Measurements from ENCODE around the gene AUP1. TPM values are rescaled to one million over a fixed set of nuclear protein-coding genes. Genes with fewer than 3 reads are reported as not detected.
A peak's percentile ranks its signal among the peaks of the same experiment; 100 is the strongest.

Gene AUP1
- 145 TPM for polyA plus RNA-seq
- long read RNA-seq, donor 1, transcript AUP1-201 (12 exons, 1,695 nt): major isoform, 21 of 27 reads
- long read RNA-seq, donor 1, partial matches to known transcripts: 5 of 27 reads
- long read RNA-seq, donor 1, other reads (novel, unspliced or antisense): 0 of 27 reads
- long read RNA-seq, donor 2, transcript AUP1-201 (12 exons, 1,695 nt): major isoform, 34 of 96 reads
- long read RNA-seq, donor 2, transcript AUP1-204 (11 exons, 1,645 nt): minor isoform, 6 of 96 reads
- long read RNA-seq, donor 2, partial matches to known transcripts: 55 of 96 reads
- long read RNA-seq, donor 2, other reads (novel, unspliced or antisense): 0 of 96 reads
- long read RNA-seq, donor 3: 0 reads
- long read RNA-seq, donor 4, partial matches to known transcripts: 0 of 4 reads
- long read RNA-seq, donor 4, other reads (novel, unspliced or antisense): 0 of 4 reads
- long read RNA-seq, donor 5, transcript AUP1-201 (12 exons, 1,695 nt): major isoform, 20 of 29 reads
- long read RNA-seq, donor 5, partial matches to known transcripts: 6 of 29 reads
- long read RNA-seq, donor 5, other reads (novel, unspliced or antisense): 0 of 29 reads
- long read RNA-seq, donor 6, transcript AUP1-201 (12 exons, 1,695 nt): major isoform, 17 of 74 reads
- long read RNA-seq, donor 6, transcript AUP1-204 (11 exons, 1,645 nt): minor isoform, 6 of 74 reads
- long read RNA-seq, donor 6, partial matches to known transcripts: 47 of 74 reads
- long read RNA-seq, donor 6, other reads (novel, unspliced or antisense): 0 of 74 reads
- long read RNA-seq, donor 7, transcript AUP1-201 (12 exons, 1,695 nt): major isoform, 7 of 25 reads
- long read RNA-seq, donor 7, partial matches to known transcripts: 15 of 25 reads
- long read RNA-seq, donor 7, other reads (novel, unspliced or antisense): 0 of 25 reads
- long read RNA-seq, donor 8, transcript AUP1-204 (11 exons, 1,645 nt): minor isoform, 7 of 114 reads
- long read RNA-seq, donor 8, transcript AUP1-201 (12 exons, 1,695 nt): major isoform, 30 of 114 reads
- long read RNA-seq, donor 8, partial matches to known transcripts: 74 of 114 reads
- long read RNA-seq, donor 8, other reads (novel, unspliced or antisense): 0 of 114 reads
- long read RNA-seq, donor 9, transcript AUP1-201 (12 exons, 1,695 nt): major isoform, 16 of 79 reads
- long read RNA-seq, donor 9, partial matches to known transcripts: 61 of 79 reads
- long read RNA-seq, donor 9, other reads (novel, unspliced or antisense): 0 of 79 reads
- long read RNA-seq, donor 10, transcript AUP1-204 (11 exons, 1,645 nt): minor isoform, 8 of 101 reads
- long read RNA-seq, donor 10, transcript AUP1-201 (12 exons, 1,695 nt): major isoform, 32 of 101 reads
- long read RNA-seq, donor 10, partial matches to known transcripts: 61 of 101 reads
- long read RNA-seq, donor 10, other reads (novel, unspliced or antisense): 0 of 101 reads
- long read RNA-seq, donor 11, transcript AUP1-201 (12 exons, 1,695 nt): major isoform, 18 of 36 reads
- long read RNA-seq, donor 11, partial matches to known transcripts: 15 of 36 reads
- long read RNA-seq, donor 11, other reads (novel, unspliced or antisense): 0 of 36 reads

GRCh38 chr2:74529357-74530238 is at the start of gene AUP1, which contains the start of gene HTRA2:
Gene AUP1, minus strand, starts transcription at chr2:74529706. Its CDS starts 77 bp downstream, at chr2:74529629.
Gene HTRA2, plus strand, starts transcription at chr2:74529933. Its CDS starts 74 bp downstream, at chr2:74530007.
- Histone ChIP-seq H3K27ac (ENCODE audit: low read length) (peak within 1 kb of the TSS; percentile 91), H3K4me1 (ENCODE audit: control insufficient read depth, insufficient read depth, low read length) (peaks cover 15% of the 10 kb centered on the region), H3K4me3 (ENCODE audit: low read length) (peak within 1 kb of the TSS; percentile 96), H3K27me3 (ENCODE audit: control insufficient read depth, insufficient read depth, low read length) (no peaks in the 10 kb centered on the region), H3K9me3 (ENCODE audit: control insufficient read depth, low read depth, low read length) (no peaks in the 10 kb centered on the region), H3K36me3 (ENCODE audit: control insufficient read depth, insufficient read depth, low read length) (peaks cover 35% of the 10 kb centered on the region)
- no CpG with 5 or more reads among the region's 87 CpGs for WGBS (ENCODE audit: insufficient coverage, low lambda C conversion rate)
- DNase-seq: peak; percentile 99 to 100

GRCh38 chr2:74578408-74578807 is 48.9 kb upstream of the AUP1 start:
- Histone ChIP-seq H3K4me3 (ENCODE audit: low read length) (no peak overlapping the region), H3K36me3 (ENCODE audit: control insufficient read depth, insufficient read depth, low read length) (no peaks in the 10 kb centered on the region), H3K27me3 (ENCODE audit: control insufficient read depth, insufficient read depth, low read length) (peaks cover 5% of the 10 kb centered on the region), H3K27ac (ENCODE audit: low read length) (no peak overlapping the region), H3K4me1 (ENCODE audit: control insufficient read depth, insufficient read depth, low read length) (no peaks in the 10 kb centered on the region), H3K9me3 (ENCODE audit: control insufficient read depth, low read depth, low read length) (no peaks in the 10 kb centered on the region)
- no CpG with 5 or more reads among the region's 3 CpGs for WGBS (ENCODE audit: insufficient coverage, low lambda C conversion rate)
- DNase-seq: no peak

GRCh38 chr2:74577448-74577847 is 47.9 kb upstream of the AUP1 start:
- no peaks in the 10 kb centered on the region for H3K36me3 ChIP-seq (ENCODE audit: control insufficient read depth, insufficient read depth, low read length)
- no peak for DNase-seq
- H3K4me3 ChIP-seq (ENCODE audit: low read length): no peak overlapping the region
- peaks cover 3% of the 10 kb centered on the region for H3K27me3 ChIP-seq (ENCODE audit: control insufficient read depth, insufficient read depth, low read length)
- WGBS (ENCODE audit: insufficient coverage, low lambda C conversion rate): no CpG with 5 or more reads among the region's 2 CpGs
- H3K9me3 ChIP-seq (ENCODE audit: control insufficient read depth, low read depth, low read length): no peaks in the 10 kb centered on the region
- H3K27ac ChIP-seq (ENCODE audit: low read length): no peak overlapping the region
- no peaks in the 10 kb centered on the region for H3K4me1 ChIP-seq (ENCODE audit: control insufficient read depth, insufficient read depth, low read length)

GRCh38 chr2:74576863-74577229 is 47.3 kb upstream of the AUP1 start:
- no peaks in the 10 kb centered on the region for H3K36me3 ChIP-seq (ENCODE audit: control insufficient read depth, insufficient read depth, low read length)
- H3K4me3 ChIP-seq (ENCODE audit: low read length): no peak overlapping the region
- WGBS (ENCODE audit: insufficient coverage, low lambda C conversion rate): no CpG with 5 or more reads among the region's 1 CpG
- no peaks in the 10 kb centered on the region for H3K4me1 ChIP-seq (ENCODE audit: control insufficient read depth, insufficient read depth, low read length)
- H3K9me3 ChIP-seq (ENCODE audit: control insufficient read depth, low read depth, low read length): no peaks in the 10 kb centered on the region
- no peak for DNase-seq
- peaks cover 3% of the 10 kb centered on the region for H3K27me3 ChIP-seq (ENCODE audit: control insufficient read depth, insufficient read depth, low read length)
- H3K27ac ChIP-seq (ENCODE audit: low read length): no peak overlapping the region

GRCh38 chr2:74576211-74576862 is 46.8 kb upstream of the AUP1 start:
- H3K9me3 ChIP-seq (ENCODE audit: control insufficient read depth, low read depth, low read length): no peaks in the 10 kb centered on the region
- WGBS (ENCODE audit: insufficient coverage, low lambda C conversion rate): no CpG with 5 or more reads among the region's 7 CpGs
- H3K27me3 ChIP-seq (ENCODE audit: control insufficient read depth, insufficient read depth, low read length): peaks cover 3% of the 10 kb centered on the region
- H3K4me1 ChIP-seq (ENCODE audit: control insufficient read depth, insufficient read depth, low read length): no peaks in the 10 kb centered on the region
- no peak overlapping the region for H3K27ac ChIP-seq (ENCODE audit: low read length)
- H3K36me3 ChIP-seq (ENCODE audit: control insufficient read depth, insufficient read depth, low read length): no peaks in the 10 kb centered on the region
- no peak overlapping the region for H3K4me3 ChIP-seq (ENCODE audit: low read length)
- DNase-seq: no peak

GRCh38 chr2:74575320-74575719 is 45.8 kb upstream of the AUP1 start:
- WGBS (ENCODE audit: insufficient coverage, low lambda C conversion rate): 80% methylated on average over 1 of the region's 4 CpGs
- Histone ChIP-seq H3K27ac (ENCODE audit: low read length) (no peak overlapping the region), H3K4me1 (ENCODE audit: control insufficient read depth, insufficient read depth, low read length) (no peaks in the 10 kb centered on the region), H3K9me3 (ENCODE audit: control insufficient read depth, low read depth, low read length) (no peaks in the 10 kb centered on the region), H3K27me3 (ENCODE audit: control insufficient read depth, insufficient read depth, low read length) (peaks cover 3% of the 10 kb centered on the region), H3K4me3 (ENCODE audit: low read length) (no peak overlapping the region), H3K36me3 (ENCODE audit: control insufficient read depth, insufficient read depth, low read length) (no peaks in the 10 kb centered on the region)
- DNase-seq: no peak

GRCh38 chr2:74573747-74574562 is 44.4 kb upstream of the AUP1 start:
- Histone ChIP-seq H3K27me3 (ENCODE audit: control insufficient read depth, insufficient read depth, low read length) (peaks cover 3% of the 10 kb centered on the region), H3K4me1 (ENCODE audit: control insufficient read depth, insufficient read depth, low read length) (no peaks in the 10 kb centered on the region), H3K27ac (ENCODE audit: low read length) (no peak overlapping the region), H3K36me3 (ENCODE audit: control insufficient read depth, insufficient read depth, low read length) (no peaks in the 10 kb centered on the region), H3K9me3 (ENCODE audit: control insufficient read depth, low read depth, low read length) (no peaks in the 10 kb centered on the region), H3K4me3 (ENCODE audit: low read length) (no peak overlapping the region)
- DNase-seq: no peak
- WGBS (ENCODE audit: insufficient coverage, low lambda C conversion rate): 100% methylated on average over 2 of the region's 7 CpGs

GRCh38 chr2:74572178-74572925 is 42.8 kb upstream of the AUP1 start:
- H3K4me1 ChIP-seq (ENCODE audit: control insufficient read depth, insufficient read depth, low read length): no peaks in the 10 kb centered on the region
- no CpG with 5 or more reads among the region's 3 CpGs for WGBS (ENCODE audit: insufficient coverage, low lambda C conversion rate)
- no peak overlapping the region for H3K4me3 ChIP-seq (ENCODE audit: low read length)
- H3K9me3 ChIP-seq (ENCODE audit: control insufficient read depth, low read depth, low read length): no peaks in the 10 kb centered on the region
- peaks cover 12% of the 10 kb centered on the region for H3K27me3 ChIP-seq (ENCODE audit: control insufficient read depth, insufficient read depth, low read length)
- DNase-seq: no peak
- no peaks in the 10 kb centered on the region for H3K36me3 ChIP-seq (ENCODE audit: control insufficient read depth, insufficient read depth, low read length)
- no peak overlapping the region for H3K27ac ChIP-seq (ENCODE audit: low read length)
